LNCAP (cell line): ENCODE data around the gene NUP37.

ENCODE experiments used
- TF ChIP-seq, protein P1 (sequence below): fragments of 450-650 bp; IDR thresholded peaks from 2 replicates; pipeline ENCODE4 v1.5.1; 2017; ENCODE audit warnings: mild to moderate bottlenecking

NUP37 gene

DNA sequence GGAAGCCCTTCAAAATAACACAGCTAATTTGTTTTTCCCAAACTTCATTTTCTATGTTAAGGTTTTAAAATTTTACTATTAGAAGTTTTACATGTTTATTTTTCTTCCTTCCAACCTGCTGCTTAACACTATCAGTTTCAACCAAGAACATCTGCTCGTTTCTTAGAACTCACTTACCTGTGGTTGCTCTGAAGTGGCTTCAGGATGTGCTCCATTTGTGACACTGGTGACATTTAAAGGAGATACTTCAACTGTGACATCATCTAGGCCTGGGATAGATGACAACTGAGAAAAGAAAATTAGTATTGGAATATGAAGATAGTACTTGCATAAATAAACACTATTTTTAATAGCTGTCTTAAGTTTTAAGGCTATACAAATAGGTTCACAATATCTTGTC is 76.0 kb downstream of the NUP37 start:
- TF ChIP-seq, protein P1, sequence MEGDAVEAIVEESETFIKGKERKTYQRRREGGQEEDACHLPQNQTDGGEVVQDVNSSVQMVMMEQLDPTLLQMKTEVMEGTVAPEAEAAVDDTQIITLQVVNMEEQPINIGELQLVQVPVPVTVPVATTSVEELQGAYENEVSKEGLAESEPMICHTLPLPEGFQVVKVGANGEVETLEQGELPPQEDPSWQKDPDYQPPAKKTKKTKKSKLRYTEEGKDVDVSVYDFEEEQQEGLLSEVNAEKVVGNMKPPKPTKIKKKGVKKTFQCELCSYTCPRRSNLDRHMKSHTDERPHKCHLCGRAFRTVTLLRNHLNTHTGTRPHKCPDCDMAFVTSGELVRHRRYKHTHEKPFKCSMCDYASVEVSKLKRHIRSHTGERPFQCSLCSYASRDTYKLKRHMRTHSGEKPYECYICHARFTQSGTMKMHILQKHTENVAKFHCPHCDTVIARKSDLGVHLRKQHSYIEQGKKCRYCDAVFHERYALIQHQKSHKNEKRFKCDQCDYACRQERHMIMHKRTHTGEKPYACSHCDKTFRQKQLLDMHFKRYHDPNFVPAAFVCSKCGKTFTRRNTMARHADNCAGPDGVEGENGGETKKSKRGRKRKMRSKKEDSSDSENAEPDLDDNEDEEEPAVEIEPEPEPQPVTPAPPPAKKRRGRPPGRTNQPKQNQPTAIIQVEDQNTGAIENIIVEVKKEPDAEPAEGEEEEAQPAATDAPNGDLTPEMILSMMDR = no peak

DNA sequence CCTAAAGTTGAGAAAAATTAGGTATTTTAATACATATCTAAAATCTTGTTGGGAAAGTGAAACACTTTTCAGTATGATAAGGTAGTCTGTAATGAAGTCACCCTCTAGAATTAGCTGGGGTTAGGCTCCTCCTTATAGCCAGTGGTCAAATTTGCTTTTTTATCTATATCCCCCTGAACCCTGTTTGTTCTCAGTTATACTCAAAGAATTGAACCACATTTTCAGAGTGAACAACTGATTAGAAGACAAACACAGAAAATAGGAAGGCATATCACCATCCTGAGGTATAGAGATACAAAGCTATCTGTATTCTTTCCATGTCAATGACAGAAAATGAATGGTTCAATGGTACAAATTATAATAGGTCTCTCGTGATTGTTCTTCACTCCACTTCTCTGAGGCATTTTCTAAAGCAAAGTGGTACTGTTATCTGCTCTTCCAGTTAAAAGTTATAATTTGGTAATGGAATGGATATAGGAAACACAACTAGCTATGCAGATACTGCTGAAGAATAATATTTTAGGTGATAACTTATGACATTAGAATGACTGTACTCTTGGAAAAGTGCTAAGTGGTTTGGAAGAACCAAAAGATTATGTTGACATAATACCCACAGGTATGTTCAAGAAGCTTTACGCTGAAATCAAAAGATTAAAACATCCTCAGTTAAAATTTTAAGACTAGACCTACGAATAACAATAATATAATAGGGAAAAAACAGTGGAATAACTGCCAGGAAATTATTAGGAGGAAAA is 85.7 kb downstream of the NUP37 start:
- TF ChIP-seq, protein P1 = no peak

DNA sequence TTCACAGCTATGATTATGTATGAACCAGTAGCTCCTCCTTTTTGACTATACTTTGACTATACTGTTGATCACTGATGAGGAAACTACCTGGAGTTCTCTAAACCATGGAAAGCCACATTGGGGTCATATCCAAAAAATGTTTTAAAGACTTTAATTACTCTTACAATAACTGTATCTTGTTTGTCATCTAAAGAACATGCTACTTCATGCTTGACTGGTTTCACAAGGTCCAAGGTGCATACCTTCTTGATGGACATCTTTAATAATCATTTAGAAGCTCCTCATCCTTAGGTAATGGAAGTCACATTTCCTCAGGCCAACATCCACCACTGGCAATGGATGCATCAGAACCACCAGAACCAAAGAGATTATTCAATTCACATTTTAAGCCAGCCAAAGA is 88.1 kb downstream of the NUP37 start:
- TF ChIP-seq, protein P1 = no peak

DNA sequence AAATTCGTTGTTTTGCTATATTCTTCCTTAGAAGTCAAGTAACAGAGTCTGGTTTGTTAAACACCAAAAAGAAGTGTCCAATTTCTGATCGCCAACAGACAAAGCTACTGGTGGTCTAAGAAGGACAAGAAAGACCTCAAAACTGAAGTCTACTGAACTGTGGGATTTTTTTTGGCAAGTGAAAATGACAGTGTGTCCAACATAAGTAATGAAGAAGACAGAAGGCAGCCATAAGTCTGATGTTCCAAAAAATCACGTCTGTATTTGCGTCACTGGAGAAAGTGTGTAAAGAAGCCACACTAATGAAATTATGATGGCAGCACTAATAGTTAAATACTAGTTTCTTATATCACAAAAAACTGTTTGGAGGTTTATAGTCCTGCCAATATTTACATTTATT is 90.8 kb downstream of the NUP37 start:
- TF ChIP-seq, protein P1 = no peak

DNA sequence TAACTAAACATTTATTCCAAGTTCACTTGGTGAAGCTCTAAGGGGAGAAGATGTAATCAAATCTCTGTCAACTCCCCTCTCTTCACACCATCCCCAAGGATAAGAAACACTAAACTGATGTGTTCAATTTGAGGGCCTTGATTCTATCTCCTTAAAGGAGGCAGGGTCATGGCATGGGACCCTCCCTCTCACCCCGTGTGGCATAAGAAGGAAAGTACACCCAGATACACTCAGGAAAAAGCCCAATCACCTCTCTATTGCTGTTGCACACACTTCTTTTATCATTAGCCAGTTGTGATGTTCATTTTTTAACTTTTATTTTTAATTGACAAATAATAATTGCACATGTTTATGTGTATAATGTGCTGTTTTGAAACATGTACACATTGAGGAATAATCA is 93.2 kb downstream of the NUP37 start:
- TF ChIP-seq, protein P1 = no peak

DNA sequence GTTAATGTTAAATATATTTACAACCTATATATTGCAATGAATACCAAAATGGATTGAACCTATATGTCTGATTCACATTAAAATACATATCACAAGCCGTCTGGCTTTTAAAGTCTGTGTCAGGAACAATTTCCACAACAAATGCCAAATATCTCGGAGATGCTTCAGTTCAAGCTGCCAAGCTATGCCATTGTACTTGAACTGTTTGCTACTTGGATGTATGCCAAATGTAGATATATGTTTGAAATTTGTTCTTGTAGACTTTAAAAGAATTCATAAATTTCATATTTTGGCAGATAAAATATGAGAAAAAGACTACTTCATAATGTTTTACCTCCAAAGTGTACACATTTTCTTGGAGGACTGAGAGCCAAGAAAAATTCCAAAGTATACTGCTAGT is 95.1 kb downstream of the NUP37 start:
- TF ChIP-seq, protein P1 = no peak

DNA sequence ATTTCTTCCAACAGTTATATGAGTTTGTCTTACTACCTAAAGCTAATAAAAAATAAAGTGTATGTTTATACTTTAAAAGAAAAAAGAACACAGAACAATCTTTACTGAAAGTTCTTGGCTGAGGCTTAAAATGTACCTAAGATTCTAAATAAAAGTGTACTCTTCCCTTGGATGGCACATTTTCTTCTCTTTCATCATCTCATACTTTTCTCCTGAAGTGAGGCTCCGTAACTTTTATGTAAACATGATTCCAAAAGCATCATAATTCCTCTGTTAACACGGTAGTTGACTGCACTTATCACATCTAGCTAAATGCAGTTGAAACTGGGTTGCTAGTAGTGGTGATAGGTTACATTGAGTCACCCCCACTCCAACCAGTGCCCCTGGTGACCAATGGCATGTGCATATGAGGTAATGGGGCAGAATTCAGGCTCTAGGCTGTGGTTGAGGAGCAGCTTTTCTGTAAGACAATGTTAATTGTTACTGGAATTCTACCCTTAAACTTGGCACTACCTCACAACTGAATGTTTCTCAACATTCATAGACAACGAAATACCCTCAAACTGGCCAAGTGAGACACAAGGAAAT is 96.5 kb downstream of the NUP37 start:
- TF ChIP-seq, protein P1 = no peak
